GM19035 (cell line): ENCODE data around the gene MAD1L1.

Experiments
- ATAC-seq: cut with Tn5 transposase; IDR thresholded peaks from one replicate; pipeline ENCODE4 v1.9.1; 2021; ENCODE audit not compliant: unreplicated experiment

The MAD1L1 gene

GRCh38 chr7:1948887-1949680, 283.7 kb downstream of the MAD1L1 start:
- no peak for ATAC-seq

- ATAC-seq = no peak
These were observed 284.4 kb downstream of the MAD1L1 start for GRCh38 chr7:1948301-1948796.

- no peak for ATAC-seq
These were observed 285.0 kb downstream of the MAD1L1 start for GRCh38 chr7:1947586-1948217.

- no peak for ATAC-seq
These were observed 285.8 kb downstream of the MAD1L1 start for GRCh38 chr7:1946773-1947450.

GRCh38 chr7:1946025-1946772, 286.5 kb downstream of the MAD1L1 start:
- ATAC-seq = no peak

GRCh38 chr7:1945558-1945957, 287.2 kb downstream of the MAD1L1 start:
- no peak for ATAC-seq

- no peak for ATAC-seq
These were observed 288.0 kb downstream of the MAD1L1 start for GRCh38 chr7:1944619-1945210.

- no peak for ATAC-seq
These were observed 288.7 kb downstream of the MAD1L1 start for GRCh38 chr7:1943933-1944618.

GRCh38 chr7:1943326-1943725, 289.4 kb downstream of the MAD1L1 start:
- no peak for ATAC-seq

GRCh38 chr7:1942941-1943289, 289.8 kb downstream of the MAD1L1 start:
- ATAC-seq = no peak

- no peak for ATAC-seq
These were observed 290.4 kb downstream of the MAD1L1 start for GRCh38 chr7:1942243-1942940.

- ATAC-seq = no peak
These were observed 291.1 kb downstream of the MAD1L1 start for GRCh38 chr7:1941464-1942242.

GRCh38 chr7:1940863-1941262, 291.9 kb downstream of the MAD1L1 start:
- no peak for ATAC-seq

GRCh38 chr7:1940402-1940786, 292.4 kb downstream of the MAD1L1 start:
- peak; percentile 92 for ATAC-seq

- peak; percentile 16 for ATAC-seq
These were observed 293.0 kb downstream of the MAD1L1 start for GRCh38 chr7:1939434-1940401.

- no peak for ATAC-seq
These were observed 293.8 kb downstream of the MAD1L1 start for GRCh38 chr7:1938788-1939433.

GRCh38 chr7:1937252-1937605, 295.5 kb downstream of the MAD1L1 start:
- ATAC-seq = no peak
